PFSK-1 (cell line): ENCODE results near the gene LNP1.

Experiments used
- FOXP2 ChIP-seq: optimal IDR thresholded peaks from 2 replicates; pipeline ENCODE3; 2011; ENCODE audit warnings: borderline replicate concordance, control low read depth, inconsistent platforms; ENCODE audit not compliant: insufficient read depth; ENCODE audit errors: extremely low read length, extremely low read depth
- POLR2AphosphoS5 ChIP-seq: IDR thresholded peaks from 2 replicates; pipeline ENCODE4 v1.6.1; 2012; ENCODE audit warnings: low read depth, mild to moderate bottlenecking, control low read depth, low read length, moderate library complexity
- REST ChIP-seq, 2 experiments: IDR thresholded peaks; 2 replicates each; pipeline versions ENCODE4 v1.6.1 to v1.8.0; 2011 to 2012; ENCODE audit warnings: low read depth in 2 of 2, low read length in 2 of 2, control low read depth in 1 of 2, inconsistent platforms in 1 of 2, mild to moderate bottlenecking in 1 of 2, moderate library complexity in 1 of 2; ENCODE audit not compliant: insufficient read depth in 1 of 2
- SIN3A ChIP-seq: IDR thresholded peaks from 2 replicates; pipeline ENCODE4 v1.6.1; 2012; ENCODE audit warnings: mild to moderate bottlenecking, low read length, moderate library complexity, borderline replicate concordance; ENCODE audit not compliant: insufficient read depth
- TAF1 ChIP-seq: IDR thresholded peaks from 2 replicates; pipeline ENCODE4 v1.6.1; 2012; ENCODE audit warnings: low read length, control low read depth, borderline replicate concordance; ENCODE audit not compliant: insufficient read depth

The LNP1 gene

GRCh38 chr3:100425316-100425715 is 24.0 kb downstream of the LNP1 start:
- TF ChIP-seq POLR2AphosphoS5 (no peak), SIN3A (no peak), REST (IDR thresholded peaks at IDR 0.05; ENCODE audit: insufficient read depth in 1 of 2, low read depth in 2 of 2, low read length in 2 of 2) (no peak), TAF1 (no peak), FOXP2 (no peak)

- no peak for TF ChIP-seq SIN3A
- TF ChIP-seq TAF1: no peak
- TF ChIP-seq FOXP2: no peak
- TF ChIP-seq REST (IDR thresholded peaks at IDR 0.05; ENCODE audit: insufficient read depth in 1 of 2, low read depth in 2 of 2, low read length in 2 of 2): no peak
- no peak for TF ChIP-seq POLR2AphosphoS5
These were observed 24.8 kb downstream of the LNP1 start for GRCh38 chr3:100426067-100426682.

- TF ChIP-seq TAF1: no peak
- no peak for TF ChIP-seq SIN3A
- TF ChIP-seq FOXP2: no peak
- TF ChIP-seq REST (IDR thresholded peaks at IDR 0.05; ENCODE audit: insufficient read depth in 1 of 2, low read depth in 2 of 2, low read length in 2 of 2): no peak
- no peak for TF ChIP-seq POLR2AphosphoS5
These were observed 26.4 kb downstream of the LNP1 start for GRCh38 chr3:100427699-100428098.

- TF ChIP-seq TAF1 (no peak), POLR2AphosphoS5 (no peak), SIN3A (no peak), REST (IDR thresholded peaks at IDR 0.05; ENCODE audit: insufficient read depth in 1 of 2, low read depth in 2 of 2, low read length in 2 of 2) (no peak), FOXP2 (no peak)
These were observed 27.9 kb downstream of the LNP1 start for GRCh38 chr3:100429187-100429716.

GRCh38 chr3:100436951-100437350 is 35.6 kb downstream of the LNP1 start:
- TF ChIP-seq FOXP2 (no peak), SIN3A (no peak), TAF1 (no peak), POLR2AphosphoS5 (no peak), REST (IDR thresholded peaks at IDR 0.05; ENCODE audit: insufficient read depth in 1 of 2, low read depth in 2 of 2, low read length in 2 of 2) (no peak)
